K562 (cell line): Measurements from ENCODE around the gene CHD2. TPM values are rescaled to one million over a fixed set of nuclear protein-coding genes. Genes with fewer than 3 reads are reported as not detected.
A peak's percentile ranks its signal among the peaks of the same experiment; 100 is the strongest.

Experiments used
- CCNT2 ChIP-seq: IDR thresholded peaks from 2 replicates; pipeline ENCODE4 v1.6.1; 2011; ENCODE audit warnings: borderline replicate concordance, low read depth, mild to moderate bottlenecking, moderate library complexity, mixed read lengths, low read length; ENCODE audit not compliant: insufficient read length; ENCODE audit errors: extremely low read depth
- E2F6 ChIP-seq, 2 experiments: IDR thresholded peaks; 2 replicates each; pipeline ENCODE4 v1.6.1; 2011; ENCODE audit warnings: borderline replicate concordance in 1 of 2, control low read depth in 1 of 2, low read depth in 1 of 2, low read length in 1 of 2, mild to moderate bottlenecking in 1 of 2, mixed read lengths in 1 of 2, moderate library complexity in 1 of 2; ENCODE audit not compliant: insufficient read depth in 1 of 2, insufficient read length in 1 of 2, poor library complexity in 1 of 2, severe bottlenecking in 1 of 2; ENCODE audit errors: extremely low read depth in 1 of 2
- HCFC1 ChIP-seq: IDR thresholded peaks from 2 replicates; pipeline ENCODE4 v1.6.1; 2012; ENCODE audit warnings: low read depth, low read length, improper control_type of control experiment
- HSF4 ChIP-seq: fragments of 250-450 bp; sonication (Bioruptor Pico); IDR thresholded peaks from 2 replicates; pipeline ENCODE4 v2.1.2; 2022; ENCODE audit warnings: mild to moderate bottlenecking, moderate library complexity, borderline replicate concordance
- MBD1 ChIP-seq: fragments of 250-450 bp; sonication (Bioruptor Pico); IDR thresholded peaks from 2 replicates; pipeline ENCODE4 v1.8.0; 2022; ENCODE audit warnings: inconsistent platforms
- MNT ChIP-seq, 2 experiments: fragments of 450-650 bp; conservative IDR thresholded peaks; 2 replicates each; pipeline ENCODE4 v1.6.1; 2017; ENCODE audit warnings: mild to moderate bottlenecking in 2 of 2, moderate library complexity in 2 of 2
- MTA3 ChIP-seq: fragments of 450-650 bp; formaldehyde crosslinking; IDR thresholded peaks from 2 replicates; pipeline ENCODE4 v1.6.1; 2017; ENCODE audit warnings: mild to moderate bottlenecking, borderline replicate concordance
- NKRF ChIP-seq: fragments of 450-650 bp; IDR thresholded peaks from 2 replicates; pipeline ENCODE4 v1.6.1; 2016; ENCODE audit warnings: borderline replicate concordance
- RBM14 ChIP-seq: fragments of 200-400 bp; formaldehyde crosslinking; IDR thresholded peaks from 2 replicates; pipeline ENCODE4 v1.6.1; 2018; ENCODE audit warnings: low read depth, mild to moderate bottlenecking, low read length, moderate library complexity, borderline replicate concordance; ENCODE audit not compliant: insufficient read depth
- RUNX1 ChIP-seq: sonication (generic); IDR thresholded peaks from 2 replicates; pipeline ENCODE4 v1.6.1; 2016; ENCODE audit warnings: antibody characterized with exemption, low read depth
- THAP7 ChIP-seq: fragments of 250-450 bp; sonication (Bioruptor Pico); IDR thresholded peaks from 2 replicates; pipeline ENCODE4 v1.5.0; 2021
- ZHX1 ChIP-seq: fragments of 150-350 bp; conservative IDR thresholded peaks from 2 replicates; pipeline ENCODE4 v1.6.1; 2014; ENCODE audit warnings: low read length
- ZNF146 ChIP-seq: IDR thresholded peaks from one replicate; pipeline ENCODE4 v1.6.1; 2018; ENCODE audit warnings: missing compliant biosample characterization; ENCODE audit not compliant: unreplicated experiment
- ZNF217 ChIP-seq: sonication (generic); formaldehyde crosslinking; IDR thresholded peaks from 2 replicates; pipeline ENCODE4 v1.8.0; 2022; ENCODE audit warnings: mild to moderate bottlenecking, missing genetic modification reagents
- ZSCAN29 ChIP-seq: fragments of 450-650 bp; IDR thresholded peaks from 2 replicates; pipeline ENCODE4 v1.6.1; 2017
- polyA plus RNA-seq, 8 experiments: library from polyadenylated mRNA; depleted of rRNA in 4 of 8; stranded (reverse) in 5 of 8; unstranded in 3 of 8; fragments of >200 nt; fragmentation: Nextera tagmentation in 2 of 8; fragmentation: Illumina TruSeq in 1 of 8; extraction: Ambion mirVana in 2 of 8; extraction: Trizol in 1 of 8; gene quantifications; 2 replicates each; pipeline versions ENCODE4 v1.2.1 to v1.2.3, GENCODE V29; 2011 to 2014; ENCODE audit warnings: inconsistent platforms in 1 of 8, missing spikeins in 1 of 8
- total RNA-seq, 7 experiments: library from RNA; depleted of rRNA in 6 of 7; stranded (reverse); fragments of >200 nt in 6 of 7; fragmentation: Illumina TruSeq in 2 of 7; extraction: Trizol in 2 of 7; gene quantifications; 2 replicates each; pipeline versions ENCODE4 v1.2.1 to v1.2.3, GENCODE V29; 2011 to 2021; ENCODE audit warnings: low replicate concordance in 1 of 7

The CHD2 gene
- total and polyA plus RNA-seq, 9 of the 15 experiments (the other 6 are each of a cell fraction or from before 2014, with no cell fraction given), result 38.9 to 70.8 (median 56.2) TPM

GRCh38 chr15:93035953-93036810 lies 136.1 kb downstream of the CHD2 start (continued):
- TF ChIP-seq E2F6 (IDR thresholded peaks at IDR 0.05; ENCODE audit: borderline replicate concordance in 1 of 2, extremely low read depth in 1 of 2, insufficient read depth in 1 of 2, insufficient read length in 1 of 2, low read depth in 1 of 2, low read length in 1 of 2, poor library complexity in 1 of 2, severe bottlenecking in 1 of 2) (peak in 1 of 2 experiments; percentile 60), ZNF217 (CRISPR knock-in tag) (no peak), CCNT2 (no peak), ZNF146 (CRISPR knock-in tag) (no peak), HSF4 (CRISPR knock-in tag) (no peak), RUNX1 (no peak), ZSCAN29 (no peak), ZHX1 (no peak), HCFC1 (0 out of 2 replicates have a peak, but pooled peaks have one; percentile 4), NKRF (0 out of 2 replicates have a peak, but pooled peaks have one; percentile 32), THAP7 (CRISPR knock-in tag) (no peak), MTA3 (peak; percentile 33; the same call in 1 of the 2 replicates), MNT (conservative IDR thresholded peaks at IDR 0.05) (peak; percentile 85 to 89), MBD1 (CRISPR knock-in tag) (no peak), RBM14 (no peak)
